Smooth muscle cell (in vitro differentiated cells): ENCODE measurements around the gene SOX14. TPM values are rescaled to one million over a fixed set of nuclear protein-coding genes. Genes with fewer than 3 reads are reported as not detected.

Source experiments
- DNase-seq: peaks from one replicate; lab custom pipeline; 2025; ENCODE audit not compliant: unreplicated experiment; lab: John Stamatoyannopoulos, UW
- H2AFZ ChIP-seq: fragments of 200-600 bp; sonication (generic); 2 replicates; pipeline ENCODE4 v1.6.0; 2016; ENCODE audit warnings: antibody characterized with exemption, low read depth, mild to moderate bottlenecking
- H3F3A ChIP-seq: fragments of 200-600 bp; sonication (generic); 2 replicates; pipeline ENCODE4 v1.6.0; 2017; ENCODE audit warnings: antibody characterized with exemption, low read depth
- H3K27ac ChIP-seq: fragments of 200-600 bp; sonication (generic); 2 replicates; pipeline ENCODE4 v1.5.1; 2016; ENCODE audit warnings: low read depth, mild to moderate bottlenecking
- H3K27me3 ChIP-seq: fragments of 200-600 bp; sonication (generic); 2 replicates; pipeline ENCODE4 v1.6.1; 2016; ENCODE audit warnings: low read depth, mild to moderate bottlenecking
- H3K36me3 ChIP-seq: fragments of 200-600 bp; sonication (generic); 2 replicates; pipeline ENCODE4 v1.5.1; 2016; ENCODE audit warnings: low read depth
- H3K4me1 ChIP-seq: fragments of 200-600 bp; sonication (generic); 2 replicates; pipeline ENCODE4 v1.5.1; 2016; ENCODE audit warnings: low read depth
- H3K4me2 ChIP-seq: fragments of 200-600 bp; sonication (generic); 2 replicates; pipeline ENCODE4 v1.6.0; 2016; ENCODE audit warnings: mild to moderate bottlenecking
- H3K4me3 ChIP-seq: fragments of 200-600 bp; sonication (generic); 2 replicates; pipeline ENCODE4 v1.5.1; 2016; ENCODE audit warnings: mild to moderate bottlenecking
- H3K79me2 ChIP-seq: fragments of 200-600 bp; sonication (generic); 2 replicates; pipeline ENCODE4 v1.6.0; 2016; ENCODE audit warnings: low read depth, mild to moderate bottlenecking
- H3K9ac ChIP-seq: fragments of 200-600 bp; sonication (generic); 2 replicates; pipeline ENCODE4 v1.6.0; 2016; ENCODE audit warnings: low read depth
- H3K9me3 ChIP-seq: fragments of 200-600 bp; sonication (generic); replicated peaks from 2 replicates; pipeline ENCODE4 v1.5.1; 2016; ENCODE audit warnings: low read depth
- H4K20me1 ChIP-seq: fragments of 200-600 bp; sonication (generic); 2 replicates; pipeline ENCODE4 v1.6.0; 2016; ENCODE audit warnings: low read depth
- CTCF ChIP-seq: fragments of 200-600 bp; sonication (generic); IDR thresholded peaks from 2 replicates; pipeline ENCODE4 v1.5.1; 2017; ENCODE audit warnings: borderline replicate concordance, mild to moderate bottlenecking, antibody characterized with exemption; ENCODE audit not compliant: insufficient read depth, poor library complexity, severe bottlenecking
- WGBS: methylation state at CpG from one replicate; pipeline ENCODE4 v1.1.7; 2016; ENCODE audit warnings: low lambda C conversion rate; 5-methylcytosine and 5-hydroxymethylcytosine counted together
- polyA plus RNA-seq: library from polyadenylated mRNA; unstranded; fragments of >200 nt; fragmentation: Nextera tagmentation; extraction: Ambion mirVana; gene quantifications from 2 replicates; pipeline ENCODE4 v1.2.1, GENCODE V29; 2016
- total RNA-seq: library from RNA; depleted of rRNA; stranded (reverse); fragments of >200 nt; gene quantifications from 2 replicates; pipeline ENCODE4 v1.2.3, GENCODE V29; 2014

The SOX14 gene
- total and polyA plus RNA-seq, 2 experiments from 2014 or later, result not detected

GRCh38 chr3:137765310-137766033 lies 1.4 kb downstream of the SOX14 start:
- no peak for DNase-seq
- no peak for TF ChIP-seq CTCF
- no peaks in the 10 kb centered on the region for H3K9me3 ChIP-seq
- no peaks in the 10 kb centered on the region for H3K36me3 ChIP-seq
- H3K27ac ChIP-seq, result no peak overlapping the region
- H3K9ac ChIP-seq, result no peak overlapping the region
- H3K4me1 ChIP-seq, result peaks cover 46% of the 10 kb centered on the region
- no peak overlapping the region for H2AFZ ChIP-seq
- H3K27me3 ChIP-seq, result peaks cover 100% of the 10 kb centered on the region
- no peaks in the 10 kb centered on the region for H3K79me2 ChIP-seq
- no peaks in the 10 kb centered on the region for H4K20me1 ChIP-seq
- H3K4me2 ChIP-seq, result no peak overlapping the region
- H3K4me3 ChIP-seq, result no peak overlapping the region
- H3F3A ChIP-seq, result no peaks in the 10 kb centered on the region
- WGBS, result 5% methylated on average over 27 of the region's 27 CpGs

GRCh38 chr3:137766041-137766875 lies 2.1 kb downstream of the SOX14 start:
- Histone ChIP-seq H3K27me3 (peaks cover 100% of the 10 kb centered on the region), H3K4me1 (peaks cover 51% of the 10 kb centered on the region), H4K20me1 (no peaks in the 10 kb centered on the region), H3F3A (no peaks in the 10 kb centered on the region), H3K9me3 (no peaks in the 10 kb centered on the region), H3K4me3 (no peak overlapping the region), H3K4me2 (no peak overlapping the region), H3K27ac (no peak overlapping the region), H2AFZ (no peak overlapping the region), H3K79me2 (no peaks in the 10 kb centered on the region), H3K36me3 (no peaks in the 10 kb centered on the region), H3K9ac (no peak overlapping the region)
- 2% methylated on average over 21 of the region's 21 CpGs for WGBS
- TF ChIP-seq CTCF, result no peak
- DNase-seq, result no peak

- Histone ChIP-seq H3K9me3 (no peaks in the 10 kb centered on the region), H3K4me1 (peaks cover 59% of the 10 kb centered on the region), H3K4me2 (peak overlapping the region; percentile 86), H3K4me3 (no peak overlapping the region), H3K27me3 (peaks cover 100% of the 10 kb centered on the region), H2AFZ (no peak overlapping the region), H3K27ac (no peak overlapping the region), H3K9ac (no peak overlapping the region), H3K79me2 (no peaks in the 10 kb centered on the region), H3K36me3 (no peaks in the 10 kb centered on the region), H3F3A (no peaks in the 10 kb centered on the region), H4K20me1 (no peaks in the 10 kb centered on the region)
- no peak for TF ChIP-seq CTCF
- no peak for DNase-seq
- WGBS, result 4% methylated on average over 22 of the region's 22 CpGs
Measured at GRCh38 chr3:137766876-137767537, 2.9 kb downstream of the SOX14 start.
